Measurements from ENCODE around the gene MRPL36.

MRPL36 gene

GRCh38 chr5:1749346-1750124 lies 50.1 kb downstream of the MRPL36 start:
- DNase-seq (ENCODE audit: low read depth): no peak

- DNase-seq (ENCODE audit: low read depth): no peak
These were observed 50.8 kb downstream of the MRPL36 start for GRCh38 chr5:1748845-1749244.

All from stimulated activated CD8-positive, alpha-beta memory T cell treated with anti-CD3 and anti-CD28 coated beads, Interleukin-12 subunit alpha, Interleukin-12 subunit beta, amount 100 ng/mL, for 1 hour (primary cell).